GM19240 (cell line): ENCODE results near the gene KIF5A.
"Not testable (repeated sequence)": the region's sequence is repeated elsewhere in the genome, so short reads cannot be mapped to it uniquely, and the experiment has no call there.

Experiments
- DNase-seq: peaks from one replicate; pipeline ENCODE4 v3.0.0; 2011; ENCODE audit warnings: low spot score; ENCODE audit not compliant: insufficient read length

KIF5A gene

DNA sequence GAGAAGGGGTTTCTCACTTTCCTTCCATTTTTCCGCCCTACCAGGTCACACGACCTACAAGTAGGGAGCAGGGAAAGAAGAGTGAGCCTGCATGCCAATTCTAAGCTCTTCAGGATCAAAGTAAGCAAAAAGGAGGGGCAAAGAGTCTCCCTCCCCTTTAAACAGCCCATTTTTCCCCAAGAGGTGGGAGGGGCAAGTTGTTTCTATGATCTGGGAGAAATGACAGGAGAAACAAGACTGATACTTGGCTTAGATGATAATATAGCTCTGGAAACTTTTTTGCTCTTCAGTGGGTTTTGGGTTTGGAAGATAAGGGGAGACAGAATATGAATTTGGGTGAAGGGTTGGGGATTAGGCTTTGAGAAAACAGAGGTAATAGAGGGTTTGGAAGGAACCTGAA is 56.6 kb downstream of the KIF5A start:
- DNase-seq: no peak

DNA sequence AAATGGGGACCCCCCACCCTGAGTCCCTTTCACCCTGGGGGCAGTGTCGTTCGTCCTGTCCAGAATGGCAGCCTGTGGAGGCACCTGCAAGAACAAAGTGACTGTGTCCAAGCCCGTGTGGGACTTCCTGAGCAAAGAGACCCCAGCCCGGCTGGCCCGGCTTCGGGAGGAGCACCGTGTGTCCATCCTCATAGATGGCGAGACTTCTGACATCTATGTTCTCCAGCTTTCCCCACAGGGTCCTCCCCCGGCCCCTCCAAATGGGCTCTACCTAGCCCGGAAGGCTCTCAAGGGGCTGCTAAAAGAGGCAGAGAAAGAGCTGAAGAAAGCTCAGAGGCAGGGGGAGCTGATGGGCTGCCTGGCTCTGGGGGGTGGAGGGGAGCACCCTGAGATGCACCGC is 57.0 kb downstream of the KIF5A start:
- no peak for DNase-seq

DNA sequence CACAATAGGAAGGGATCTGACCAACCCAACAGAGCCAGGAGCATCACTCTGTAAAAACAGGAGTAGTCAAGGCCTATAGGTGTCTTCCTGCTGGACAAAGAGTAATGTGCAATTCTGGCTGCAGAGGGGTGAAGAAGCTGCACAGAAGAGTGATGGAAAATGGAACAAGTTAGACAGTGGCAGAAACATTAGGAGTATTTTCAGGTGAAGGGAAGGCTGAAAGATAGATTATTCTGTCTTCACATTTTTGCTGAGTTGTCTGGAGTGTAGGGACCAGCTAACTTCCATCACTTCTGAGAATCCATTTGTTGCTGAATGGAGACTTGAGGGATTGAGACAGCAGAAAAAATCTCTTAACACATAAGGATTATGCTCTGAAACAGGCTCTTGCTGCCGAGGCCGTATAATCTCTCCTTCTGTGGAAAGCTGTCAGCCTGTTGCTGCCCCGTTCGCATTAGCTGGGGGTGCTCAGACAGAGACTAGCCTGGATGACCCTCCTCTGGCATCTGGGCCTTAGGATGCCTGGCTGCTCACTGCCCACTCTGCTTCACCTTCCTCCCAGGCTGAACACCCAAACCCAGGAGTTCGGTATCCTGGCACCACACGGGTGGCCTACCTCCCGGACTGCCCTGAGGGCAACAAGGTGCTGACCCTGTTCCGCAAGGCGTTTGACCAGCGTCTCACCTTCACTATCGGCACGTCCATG is 58.3 kb downstream of the KIF5A start:
- no peak for DNase-seq

DNA sequence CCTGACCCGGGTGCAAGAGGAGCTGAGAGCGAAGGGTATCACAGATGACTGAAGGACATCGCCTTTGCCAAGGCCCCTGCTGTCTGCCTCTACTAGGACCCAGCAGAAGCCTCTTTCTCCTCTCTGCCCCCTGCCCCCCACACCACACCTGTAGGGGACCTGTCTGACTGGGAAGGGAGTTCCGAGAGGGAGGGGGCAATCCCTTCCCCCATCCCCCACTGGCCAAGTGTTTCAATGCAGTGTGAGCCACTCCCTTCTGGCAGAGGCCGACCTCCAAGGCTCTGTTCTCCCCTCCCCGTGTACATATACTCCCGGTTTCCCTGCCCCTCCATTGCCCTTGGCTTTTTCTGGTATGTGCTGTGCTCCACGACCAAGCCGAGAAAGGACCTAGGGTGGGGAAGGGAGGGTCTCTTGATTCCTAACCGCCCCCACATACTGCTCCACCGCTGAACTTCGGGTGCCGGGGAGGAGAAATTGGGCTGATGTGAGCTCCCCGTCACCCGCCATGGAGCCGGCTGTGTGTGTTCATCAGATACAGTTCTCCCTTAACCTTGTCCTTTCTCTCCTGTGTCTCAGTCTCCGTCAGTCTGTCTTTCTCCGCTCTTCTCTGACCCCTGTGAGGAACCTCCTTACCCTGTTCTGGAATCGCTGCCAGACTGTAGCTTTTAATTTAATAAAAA is 59.4 kb downstream of the KIF5A start:
- no peak for DNase-seq

DNA sequence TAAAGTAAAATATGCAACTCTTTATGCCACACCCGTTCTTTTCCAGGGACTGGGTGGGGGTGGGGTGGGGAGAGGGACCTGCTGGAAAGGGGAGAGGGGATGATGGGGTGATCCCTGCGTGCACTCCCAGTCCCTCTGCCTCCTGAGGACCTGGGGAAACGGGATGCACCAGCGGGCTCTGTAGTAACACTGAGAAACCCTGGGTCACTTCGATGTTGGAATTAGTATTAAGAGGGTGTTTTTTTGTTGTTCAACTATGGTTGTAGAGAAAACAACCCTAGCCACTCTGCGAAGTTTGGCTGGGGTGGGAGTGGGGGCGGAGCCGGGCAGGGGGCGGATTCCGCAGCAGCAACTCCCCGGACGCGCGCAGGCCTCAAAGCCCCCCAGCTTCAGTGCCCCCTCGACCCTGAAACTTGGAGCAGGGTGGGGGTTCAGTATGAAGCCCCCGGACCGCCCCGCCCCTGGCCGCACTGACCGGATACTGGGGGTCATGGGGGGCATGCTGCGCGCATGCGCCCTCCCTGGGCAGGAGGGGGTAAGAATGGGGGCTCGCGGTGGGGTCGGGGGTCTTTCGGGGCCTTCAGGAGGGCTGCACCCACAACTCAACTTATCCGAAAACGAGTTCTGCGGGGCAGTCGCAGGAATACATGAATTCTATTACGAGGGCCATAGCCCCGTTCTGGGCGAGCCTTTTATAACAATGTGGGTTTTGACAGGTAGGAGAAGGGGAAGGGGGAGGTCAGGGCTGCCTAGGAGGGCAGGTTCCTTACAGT is 60.1 kb downstream of the KIF5A start:
- DNase-seq: no peak

DNA sequence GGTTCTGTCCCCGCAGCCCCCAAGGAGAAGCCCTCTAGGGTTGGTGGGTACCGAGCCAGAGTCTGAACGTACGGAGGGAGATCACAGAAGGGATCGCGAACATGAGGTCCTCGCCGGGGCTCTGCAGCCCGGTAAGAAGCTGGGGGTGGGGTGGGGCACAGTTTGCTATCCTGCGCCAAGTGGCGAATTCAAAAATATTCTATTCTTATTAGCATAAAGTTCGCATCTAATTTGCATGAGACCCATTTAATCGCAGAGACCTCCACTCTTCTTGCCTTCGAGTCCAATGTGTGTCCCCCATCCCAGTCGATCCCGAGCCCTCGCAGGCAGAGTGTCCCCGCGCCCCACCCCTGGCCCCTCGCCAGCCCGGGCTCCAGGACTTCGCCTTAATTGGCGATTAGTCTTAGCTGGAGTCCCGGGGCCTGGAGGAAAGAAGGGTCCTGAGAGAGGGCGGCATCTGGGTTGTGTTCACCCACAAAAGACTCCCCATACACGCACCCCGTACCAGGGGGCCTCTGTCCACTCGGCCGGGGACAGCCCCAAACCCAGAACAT is 60.8 kb downstream of the KIF5A start:
- DNase-seq: no peak

DNA sequence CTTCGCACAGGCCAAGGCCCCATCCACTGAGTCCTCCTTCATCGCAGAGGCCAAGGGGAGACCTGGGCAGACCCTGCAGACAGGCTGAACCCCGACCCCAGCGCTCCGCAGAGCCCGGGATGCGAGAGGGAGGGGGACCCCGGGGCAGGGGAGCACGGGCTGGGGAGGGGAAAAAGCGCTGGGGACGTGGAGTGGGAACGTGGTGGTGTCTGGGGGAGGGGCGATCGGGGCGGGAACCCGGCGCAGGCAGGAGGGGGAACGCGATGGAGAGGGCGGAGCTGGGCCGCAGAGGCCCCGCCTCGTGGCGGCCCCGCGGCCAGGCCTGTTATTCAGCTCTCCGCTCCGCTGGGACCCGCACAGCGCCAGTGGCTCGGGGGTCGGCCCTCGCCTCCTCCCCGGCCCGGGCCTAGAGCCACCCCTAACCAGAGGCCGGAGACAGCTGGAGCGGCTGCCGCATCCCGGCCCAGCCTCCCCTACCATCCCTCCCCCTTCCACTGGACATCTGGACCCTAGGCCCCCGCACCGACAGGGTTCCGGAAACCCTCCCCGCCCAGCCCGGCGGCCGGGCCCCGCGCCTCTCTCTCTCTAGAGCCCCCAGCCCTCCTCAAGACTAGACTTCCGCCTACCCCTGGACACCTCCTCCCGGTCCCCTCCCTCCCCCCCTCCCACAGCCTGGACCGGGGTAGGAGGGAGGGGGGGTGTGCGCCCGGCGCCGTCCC is 61.4 kb downstream of the KIF5A start, which contains the start of gene ARHGEF25:
Gene ARHGEF25, plus strand, starts transcription at position 328 of the 719 bp plus-strand sequence. CDS start 460 bp downstream, outside the sequence.
- no peak for DNase-seq

DNA sequence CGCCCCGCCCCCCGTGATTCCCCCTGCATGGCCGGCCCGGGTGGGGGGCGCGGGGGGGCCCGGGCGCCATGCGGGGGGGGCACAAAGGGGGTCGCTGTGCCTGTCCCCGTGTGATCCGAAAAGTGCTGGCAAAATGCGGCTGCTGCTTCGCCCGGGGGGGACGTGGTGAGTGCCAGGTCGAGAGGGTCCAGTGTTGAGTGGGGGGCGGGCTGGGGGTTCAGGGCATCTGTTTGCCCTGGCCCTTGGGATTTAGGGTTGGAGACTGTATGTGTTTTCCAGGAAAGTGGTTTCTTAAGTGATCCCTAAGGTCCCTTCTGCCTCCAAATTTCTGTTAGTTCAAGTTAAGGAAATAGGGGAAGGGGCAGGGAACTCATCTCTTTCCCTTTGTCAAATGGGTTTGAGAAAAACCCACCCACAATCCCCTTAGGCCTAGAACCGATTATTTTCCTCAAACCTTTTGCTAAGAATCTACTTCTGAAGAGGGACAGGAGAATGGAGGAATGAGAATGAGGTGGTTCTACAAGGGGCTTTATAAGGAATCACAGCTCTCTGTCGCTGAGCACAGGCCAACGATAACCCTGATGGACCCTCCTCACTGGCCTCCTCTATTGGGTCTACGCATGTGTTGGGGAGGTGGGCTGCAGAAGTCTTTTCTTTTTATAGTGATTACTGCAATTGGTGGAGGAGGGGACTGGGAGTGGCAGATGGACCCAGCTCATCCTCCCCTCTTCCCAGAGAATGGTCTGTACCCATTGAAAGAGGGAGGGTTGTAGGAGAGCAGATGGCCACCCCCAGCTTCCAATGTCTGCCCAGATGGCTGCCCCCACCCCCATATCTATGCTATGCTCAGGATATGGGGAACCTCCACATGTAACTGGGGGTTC is 62.2 kb downstream of the KIF5A start:
- DNase-seq: no peak

DNA sequence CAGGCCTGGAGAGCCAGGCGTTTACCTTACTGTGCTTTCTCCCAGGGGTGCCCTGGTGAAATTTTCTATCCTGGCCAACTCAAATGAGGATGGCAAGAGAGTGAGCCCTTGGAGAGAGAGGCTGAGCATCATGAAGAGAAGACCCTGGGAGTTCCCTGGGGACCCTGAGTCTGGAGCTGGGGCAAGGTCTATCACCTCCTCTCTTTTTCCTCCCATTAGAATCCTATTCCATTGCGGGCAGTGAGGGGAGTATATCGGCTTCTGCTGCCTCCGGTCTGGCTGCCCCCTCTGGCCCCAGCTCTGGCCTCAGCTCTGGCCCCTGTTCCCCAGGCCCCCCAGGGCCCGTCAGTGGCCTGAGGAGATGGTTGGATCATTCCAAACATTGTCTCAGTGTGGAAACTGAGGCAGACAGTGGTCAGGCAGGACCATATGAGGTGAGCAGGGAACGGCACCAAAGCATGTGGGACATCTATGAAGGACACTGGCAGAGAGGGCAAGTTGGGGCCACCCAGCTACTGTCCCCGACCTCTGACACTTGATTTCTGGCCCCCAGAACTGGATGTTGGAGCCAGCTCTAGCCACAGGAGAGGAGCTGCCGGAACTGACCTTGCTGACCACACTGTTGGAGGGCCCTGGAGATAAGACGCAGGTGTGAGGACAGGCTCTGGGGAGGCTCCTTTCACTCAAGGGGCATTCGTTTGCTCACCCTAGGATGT is 63.0 kb downstream of the KIF5A start:
- DNase-seq: no peak

DNA sequence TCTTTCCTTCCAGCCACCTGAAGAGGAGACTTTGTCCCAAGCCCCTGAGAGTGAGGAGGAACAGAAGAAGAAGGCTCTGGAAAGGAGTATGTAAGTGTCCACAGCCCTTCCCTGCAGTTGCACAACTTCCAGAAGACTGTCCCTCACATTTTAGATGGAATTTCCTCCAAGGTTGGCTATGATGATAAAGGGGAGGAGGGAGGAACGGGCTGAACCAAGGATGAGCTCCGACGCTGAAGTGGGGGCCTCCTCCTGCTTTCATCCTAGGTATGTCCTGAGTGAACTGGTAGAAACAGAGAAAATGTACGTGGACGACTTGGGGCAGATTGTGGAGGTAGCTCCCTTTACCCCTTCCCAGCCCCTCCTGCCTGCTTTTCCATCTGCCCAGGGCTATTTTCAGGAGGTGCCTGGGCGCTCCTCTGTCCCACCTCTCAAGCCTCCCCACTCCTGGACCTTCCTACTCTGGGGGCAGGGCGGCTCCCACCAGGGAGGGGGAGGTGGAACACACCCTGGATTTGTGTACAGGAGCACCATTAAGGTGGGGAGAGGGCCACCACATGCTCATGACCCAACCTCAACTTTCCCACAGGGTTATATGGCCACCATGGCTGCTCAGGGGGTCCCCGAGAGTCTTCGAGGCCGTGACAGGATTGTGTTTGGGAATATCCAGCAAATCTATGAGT is 63.7 kb downstream of the KIF5A start:
- DNase-seq: no peak

DNA sequence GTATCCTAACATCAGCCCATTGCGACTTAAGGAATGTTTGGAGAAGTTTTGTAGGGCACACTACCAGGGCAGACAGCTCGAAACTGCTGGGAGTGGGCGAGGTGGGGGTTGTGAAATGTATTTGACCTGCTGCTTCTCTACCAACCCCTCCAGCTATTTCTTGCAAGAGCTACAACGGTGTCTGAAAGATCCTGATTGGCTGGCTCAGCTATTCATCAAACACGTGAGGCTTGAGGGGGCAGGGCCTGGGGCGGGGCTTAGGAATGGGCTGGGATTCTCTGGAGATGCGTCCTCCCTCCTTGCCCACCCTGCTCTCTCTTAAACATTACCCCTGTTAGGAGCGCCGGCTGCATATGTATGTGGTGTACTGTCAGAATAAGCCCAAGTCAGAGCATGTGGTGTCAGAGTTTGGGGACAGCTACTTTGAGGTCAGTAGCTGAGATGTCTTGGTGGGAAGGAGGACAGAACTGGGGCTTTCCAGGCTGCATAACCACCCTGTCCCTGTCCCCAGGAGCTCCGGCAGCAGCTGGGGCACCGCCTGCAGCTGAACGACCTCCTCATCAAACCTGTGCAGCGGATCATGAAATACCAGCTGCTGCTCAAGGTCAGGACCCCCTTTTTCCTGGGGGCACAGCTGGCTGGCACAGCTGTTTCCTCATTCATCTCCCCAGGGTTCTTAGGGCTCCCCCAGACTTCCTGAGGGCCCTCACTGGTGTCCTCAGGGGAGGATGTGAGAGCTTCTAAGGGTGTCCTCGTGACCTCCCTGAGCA is 64.5 kb downstream of the KIF5A start:
- DNase-seq: peak; percentile 68

DNA sequence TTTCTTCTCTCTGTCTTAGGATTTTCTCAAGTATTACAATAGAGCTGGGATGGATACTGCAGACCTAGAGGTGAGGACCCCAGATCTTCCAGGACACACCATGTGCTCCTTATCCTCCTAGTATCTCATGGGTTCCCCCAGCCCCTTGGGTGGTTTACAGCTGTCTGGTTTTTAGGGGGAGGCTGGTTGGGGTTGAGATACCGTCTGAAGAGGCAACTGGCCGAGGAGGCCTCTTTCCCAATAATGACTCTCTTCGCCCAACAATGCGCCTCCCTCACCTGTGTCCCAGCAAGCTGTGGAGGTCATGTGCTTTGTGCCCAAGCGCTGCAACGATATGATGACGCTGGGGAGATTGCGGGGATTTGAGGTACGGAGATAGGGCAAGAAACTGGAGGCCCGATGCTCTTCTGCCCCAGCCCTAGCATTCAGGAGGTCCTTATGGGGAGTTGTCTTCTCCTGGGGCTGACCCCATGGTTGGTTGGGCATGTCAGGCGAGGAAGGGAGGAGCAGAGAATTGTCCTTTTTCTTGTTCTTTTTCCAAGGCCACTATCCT is 65.2 kb downstream of the KIF5A start:
- DNase-seq: no peak

DNA sequence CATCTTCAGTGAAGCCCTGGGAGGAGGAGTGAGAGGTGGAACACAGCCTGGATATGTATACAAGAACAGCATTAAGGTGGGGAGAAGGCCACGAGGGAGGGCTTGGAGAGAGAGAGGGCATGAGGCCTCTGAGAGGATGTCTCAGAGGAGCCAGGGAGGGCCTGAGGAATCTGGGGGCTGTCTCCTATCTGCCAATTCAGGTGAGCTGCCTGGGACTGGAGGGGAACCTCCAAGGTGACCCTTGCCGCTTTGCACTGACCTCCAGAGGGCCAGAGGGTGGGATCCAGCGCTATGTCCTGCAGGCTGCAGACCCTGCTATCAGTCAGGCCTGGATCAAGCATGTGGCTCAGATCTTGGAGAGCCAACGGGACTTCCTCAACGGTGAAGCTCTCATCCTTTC is 65.8 kb downstream of the KIF5A start:
- no peak for DNase-seq

DNA sequence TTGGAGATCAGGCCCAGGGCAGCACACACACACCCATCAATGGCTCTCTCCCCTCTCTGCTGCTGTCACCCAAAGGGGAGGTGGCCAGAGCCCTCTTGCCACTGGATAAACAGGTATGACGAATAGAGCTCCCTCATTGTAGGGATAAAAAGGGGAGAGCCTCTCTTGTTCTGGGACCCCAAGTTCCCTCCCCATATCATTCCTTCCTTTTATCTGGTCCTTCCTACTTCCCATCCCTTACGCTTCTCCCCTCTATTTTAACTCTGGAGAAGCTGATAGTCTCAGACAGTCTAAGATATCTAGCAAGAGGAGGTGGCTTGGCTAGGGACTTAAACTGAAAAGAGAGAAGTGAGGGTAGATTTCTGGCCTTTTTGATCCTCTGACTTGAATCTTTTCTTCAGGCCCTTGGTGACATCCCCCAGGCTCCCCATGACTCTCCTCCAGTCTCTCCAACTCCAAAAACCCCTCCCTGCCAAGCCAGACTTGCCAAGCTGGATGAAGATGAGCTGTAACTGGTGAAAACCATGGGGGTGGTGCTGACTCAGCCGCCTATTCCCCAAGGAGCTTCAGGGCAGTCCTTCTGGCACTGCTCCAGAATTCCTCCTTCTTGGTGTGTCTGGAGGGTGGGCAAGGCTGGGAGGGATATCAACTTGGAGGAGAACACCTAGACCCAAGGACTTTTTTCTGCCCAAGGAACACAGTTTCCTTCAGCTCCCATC is 66.7 kb downstream of the KIF5A start:
- DNase-seq: no peak

DNA sequence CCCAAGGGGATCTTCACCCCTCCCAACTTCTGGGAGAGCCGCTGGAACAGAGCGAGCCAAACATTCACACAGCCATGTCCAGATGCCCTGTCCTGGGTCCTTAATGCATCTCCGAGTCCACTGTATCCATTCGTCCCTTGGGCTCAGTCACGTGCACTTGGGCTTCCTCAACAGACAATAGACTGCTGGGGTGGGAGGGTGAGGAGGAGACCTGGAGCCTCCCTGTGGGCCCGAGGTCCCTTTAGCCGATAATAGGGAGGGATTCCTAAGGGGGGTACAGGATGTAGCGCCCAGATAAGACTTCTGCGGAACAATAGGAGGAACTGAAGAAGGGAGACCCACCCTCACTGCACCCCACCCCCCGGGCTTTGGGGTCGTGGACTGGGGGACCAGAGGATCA is 68.1 kb downstream of the KIF5A start:
- DNase-seq: no peak

DNA sequence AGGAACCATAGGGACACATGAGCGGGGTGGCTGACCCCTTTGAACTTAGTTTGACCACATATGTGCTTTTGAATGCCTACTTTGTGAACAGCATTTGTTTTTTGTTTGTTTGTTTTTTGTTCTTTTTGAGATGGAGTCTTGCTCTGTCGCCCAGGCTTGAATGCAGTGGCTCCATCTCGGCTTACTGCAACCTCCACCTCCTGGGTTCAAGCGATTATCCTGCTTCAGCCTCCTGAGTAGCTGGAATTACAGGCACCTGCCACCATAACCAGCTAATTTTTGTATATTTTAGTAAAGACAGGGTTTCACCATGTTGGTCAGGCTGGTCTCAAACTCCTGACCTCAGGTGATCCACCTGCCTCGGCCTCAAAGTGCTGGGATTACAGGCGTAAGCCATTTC is 68.6 kb downstream of the KIF5A start:
- not testable (repeated sequence) for DNase-seq

DNA sequence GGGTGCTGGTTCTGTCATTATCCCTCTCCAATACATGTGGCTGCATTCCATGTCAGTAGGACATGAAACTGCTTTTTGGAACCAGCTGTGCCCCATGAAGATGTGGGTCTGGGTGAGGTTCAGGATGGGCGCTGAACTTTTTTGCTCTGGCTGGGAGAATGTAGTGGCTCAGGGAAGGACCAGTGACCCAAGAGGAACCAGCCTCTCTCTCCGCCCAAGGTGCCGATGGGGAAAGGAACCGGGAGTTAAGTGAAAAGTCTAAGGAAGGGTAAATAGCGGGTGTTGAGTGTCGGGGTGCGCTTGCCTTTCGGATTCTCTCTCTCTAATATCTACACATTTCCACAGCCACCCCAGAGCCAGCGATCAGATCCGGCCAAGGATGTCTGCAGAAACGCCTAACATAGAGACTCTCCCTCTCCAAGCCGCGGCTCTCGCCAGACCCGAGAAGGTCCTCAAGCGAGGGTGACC is 69.2 kb downstream of the KIF5A start:
- no peak for DNase-seq
